Measurements from ENCODE around the gene TMSB4X. TPM values are rescaled to one million over a fixed set of nuclear protein-coding genes. Genes with fewer than 3 reads are reported as not detected.

TMSB4X gene
- total RNA-seq, 1 donor from 2014 or later = 4,388 TPM

DNA sequence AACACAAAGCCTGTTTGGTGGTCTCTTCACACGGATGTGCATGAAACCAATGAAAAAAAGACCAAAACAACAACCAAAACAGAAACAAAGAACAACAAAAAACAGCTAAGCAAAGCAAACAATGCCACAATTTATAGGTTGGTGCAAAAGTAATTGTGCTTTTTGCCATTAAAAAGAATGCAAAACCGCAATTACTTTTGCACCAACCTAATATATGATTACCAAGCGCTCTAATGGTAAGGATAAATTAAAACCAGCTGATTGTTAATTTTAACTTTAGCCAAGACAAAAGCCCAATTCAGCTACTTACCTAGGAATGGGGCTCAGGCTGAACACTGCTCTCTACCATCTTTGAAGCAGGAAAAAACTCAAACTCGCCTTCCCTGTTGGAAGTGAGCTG, 29.4 kb upstream of the TMSB4X start:
- H3K36me3 Mint-ChIP-seq (ENCODE audit: low read depth, unreplicated experiment) = no peaks in the 10 kb centered on the region
- H3K4me3 ChIP-seq (ENCODE audit: insufficient read depth, low read depth, low read length) = no peak overlapping the region
- H3K4me2 ChIP-seq (ENCODE audit: low read length) = no peak overlapping the region
- no peaks in the 10 kb centered on the region for H3K36me3 ChIP-seq (ENCODE audit: insufficient read depth, low read length)
- no peak overlapping the region for H3K9ac ChIP-seq (ENCODE audit: low read length)
- peaks cover 38% of the 10 kb centered on the region for H3K4me1 Mint-ChIP-seq (ENCODE audit: low read depth, unreplicated experiment)
- H3K27ac ChIP-seq (ENCODE audit: low read depth, low read length) = no peak overlapping the region
- no peak for FAIRE-seq
- H3K9me3 Mint-ChIP-seq (ENCODE audit: unreplicated experiment) = no peaks in the 10 kb centered on the region
- no peaks in the 10 kb centered on the region for H3K27me3 ChIP-seq (ENCODE audit: insufficient read depth, low read length)
- H4K20me1 ChIP-seq (ENCODE audit: insufficient read depth, low read length) = no peaks in the 10 kb centered on the region
- H3K9me3 ChIP-seq (ENCODE audit: insufficient read depth, low read depth, low read length) = no peaks in the 10 kb centered on the region
- H3K27me3 Mint-ChIP-seq (ENCODE audit: low read depth, unreplicated experiment) = no peaks in the 10 kb centered on the region
- peak overlapping the region; percentile 41 for H3K27ac Mint-ChIP-seq (ENCODE audit: unreplicated experiment)
- no peak for TF ChIP-seq EZH2 (IDR thresholded peaks at IDR 0.05; ENCODE audit: insufficient read depth, low read length)
- TF ChIP-seq, protein P1, sequence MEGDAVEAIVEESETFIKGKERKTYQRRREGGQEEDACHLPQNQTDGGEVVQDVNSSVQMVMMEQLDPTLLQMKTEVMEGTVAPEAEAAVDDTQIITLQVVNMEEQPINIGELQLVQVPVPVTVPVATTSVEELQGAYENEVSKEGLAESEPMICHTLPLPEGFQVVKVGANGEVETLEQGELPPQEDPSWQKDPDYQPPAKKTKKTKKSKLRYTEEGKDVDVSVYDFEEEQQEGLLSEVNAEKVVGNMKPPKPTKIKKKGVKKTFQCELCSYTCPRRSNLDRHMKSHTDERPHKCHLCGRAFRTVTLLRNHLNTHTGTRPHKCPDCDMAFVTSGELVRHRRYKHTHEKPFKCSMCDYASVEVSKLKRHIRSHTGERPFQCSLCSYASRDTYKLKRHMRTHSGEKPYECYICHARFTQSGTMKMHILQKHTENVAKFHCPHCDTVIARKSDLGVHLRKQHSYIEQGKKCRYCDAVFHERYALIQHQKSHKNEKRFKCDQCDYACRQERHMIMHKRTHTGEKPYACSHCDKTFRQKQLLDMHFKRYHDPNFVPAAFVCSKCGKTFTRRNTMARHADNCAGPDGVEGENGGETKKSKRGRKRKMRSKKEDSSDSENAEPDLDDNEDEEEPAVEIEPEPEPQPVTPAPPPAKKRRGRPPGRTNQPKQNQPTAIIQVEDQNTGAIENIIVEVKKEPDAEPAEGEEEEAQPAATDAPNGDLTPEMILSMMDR (IDR thresholded peaks at IDR 0.05; ENCODE audit: insufficient read depth, low read depth, low read length) = no peak
- H2AFZ ChIP-seq (ENCODE audit: low read depth, low read length) = no peak overlapping the region
- H3K4me1 ChIP-seq (ENCODE audit: insufficient read depth, low read length) = peaks cover 18% of the 10 kb centered on the region
- no peaks in the 10 kb centered on the region for H3K79me2 ChIP-seq (ENCODE audit: insufficient read depth, low read length)
- no peak overlapping the region for H3K4me3 Mint-ChIP-seq (ENCODE audit: unreplicated experiment)
- no peak for DNase-seq (ENCODE audit: low read depth)

- no peaks in the 10 kb centered on the region for H3K79me2 ChIP-seq (ENCODE audit: insufficient read depth, low read length)
- H3K27ac Mint-ChIP-seq (ENCODE audit: unreplicated experiment) = peak overlapping the region; percentile 96
- no peak overlapping the region for H3K4me3 ChIP-seq (ENCODE audit: insufficient read depth, low read depth, low read length)
- no peaks in the 10 kb centered on the region for H3K9me3 ChIP-seq (ENCODE audit: insufficient read depth, low read depth, low read length)
- no peak for TF ChIP-seq EZH2 (IDR thresholded peaks at IDR 0.05; ENCODE audit: insufficient read depth, low read length)
- TF ChIP-seq, protein P1 (IDR thresholded peaks at IDR 0.05; ENCODE audit: insufficient read depth, low read depth, low read length) = no peak
- no peaks in the 10 kb centered on the region for H3K9me3 Mint-ChIP-seq (ENCODE audit: unreplicated experiment)
- peak overlapping the region; percentile 86 for H3K27ac ChIP-seq (ENCODE audit: low read depth, low read length)
- no peaks in the 10 kb centered on the region for H3K27me3 ChIP-seq (ENCODE audit: insufficient read depth, low read length)
- no peak overlapping the region for H3K9ac ChIP-seq (ENCODE audit: low read length)
- no peaks in the 10 kb centered on the region for H3K36me3 Mint-ChIP-seq (ENCODE audit: low read depth, unreplicated experiment)
- H3K36me3 ChIP-seq (ENCODE audit: insufficient read depth, low read length) = no peaks in the 10 kb centered on the region
- H3K27me3 Mint-ChIP-seq (ENCODE audit: low read depth, unreplicated experiment) = no peaks in the 10 kb centered on the region
- no peak for DNase-seq (ENCODE audit: low read depth)
- H3K4me2 ChIP-seq (ENCODE audit: low read length) = no peak overlapping the region
- H2AFZ ChIP-seq (ENCODE audit: low read depth, low read length) = no peak overlapping the region
- no peak for FAIRE-seq
- H3K4me1 ChIP-seq (ENCODE audit: insufficient read depth, low read length) = peaks cover 21% of the 10 kb centered on the region
- H4K20me1 ChIP-seq (ENCODE audit: insufficient read depth, low read length) = no peaks in the 10 kb centered on the region
- H3K4me3 Mint-ChIP-seq (ENCODE audit: unreplicated experiment) = no peak overlapping the region
- peaks cover 44% of the 10 kb centered on the region for H3K4me1 Mint-ChIP-seq (ENCODE audit: low read depth, unreplicated experiment)
Observed at GRCh38 chrX:12946406-12946805, 28.5 kb upstream of the TMSB4X start.

DNA sequence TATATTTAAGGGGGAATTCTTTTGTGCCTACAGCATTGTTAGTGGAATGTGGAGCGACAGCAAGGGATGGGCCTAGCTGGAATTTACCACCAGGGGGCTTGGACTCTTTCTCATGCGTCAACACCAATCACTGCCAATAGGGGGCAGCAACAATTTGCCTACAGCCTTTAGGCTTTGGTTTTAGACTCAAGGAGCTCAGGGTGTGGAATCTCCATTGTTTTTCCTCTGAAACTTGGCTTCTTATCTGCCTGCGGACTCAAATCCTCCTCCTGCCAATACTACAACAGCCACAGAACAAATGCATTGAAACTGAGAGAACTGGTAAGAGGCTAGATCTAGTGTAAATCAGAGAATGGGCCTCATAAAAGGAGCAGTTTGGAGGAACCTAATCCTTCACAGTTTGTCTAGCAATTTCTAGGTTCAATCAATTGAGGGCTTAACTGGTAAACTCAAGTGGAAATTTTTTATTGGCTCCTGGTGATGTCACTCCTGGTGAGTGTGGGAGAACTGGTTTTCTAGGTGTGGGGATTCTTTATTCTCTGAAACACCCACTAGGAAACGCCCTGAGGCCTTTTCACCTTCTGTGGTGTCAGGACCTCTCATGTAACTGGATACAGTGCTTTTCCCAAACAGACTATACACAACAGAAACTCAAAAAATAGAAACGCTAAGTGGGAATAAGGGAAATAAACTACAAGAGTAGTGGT, 27.9 kb upstream of the TMSB4X start:
- H3K4me2 ChIP-seq (ENCODE audit: low read length) = peak overlapping the region; percentile 67
- FAIRE-seq (peak; percentile 43), DNase-seq (ENCODE audit: low read depth) (peak; percentile 71)
- H3K9ac ChIP-seq (ENCODE audit: low read length) = peak overlapping the region; percentile 76
- no peaks in the 10 kb centered on the region for H3K9me3 Mint-ChIP-seq (ENCODE audit: unreplicated experiment)
- H3K4me3 ChIP-seq (ENCODE audit: insufficient read depth, low read depth, low read length) = no peak overlapping the region
- H3K27me3 ChIP-seq (ENCODE audit: insufficient read depth, low read length) = no peaks in the 10 kb centered on the region
- H3K36me3 Mint-ChIP-seq (ENCODE audit: low read depth, unreplicated experiment) = no peaks in the 10 kb centered on the region
- H2AFZ ChIP-seq (ENCODE audit: low read depth, low read length) = peak overlapping the region; percentile 47
- H3K4me3 Mint-ChIP-seq (ENCODE audit: unreplicated experiment) = peak overlapping the region; percentile 73
- H3K4me1 Mint-ChIP-seq (ENCODE audit: low read depth, unreplicated experiment) = peaks cover 44% of the 10 kb centered on the region
- peaks cover 21% of the 10 kb centered on the region for H3K4me1 ChIP-seq (ENCODE audit: insufficient read depth, low read length)
- no peak for TF ChIP-seq EZH2 (IDR thresholded peaks at IDR 0.05; ENCODE audit: insufficient read depth, low read length)
- TF ChIP-seq, protein P1 (IDR thresholded peaks at IDR 0.05; ENCODE audit: insufficient read depth, low read depth, low read length) = peak; percentile 91
- H3K36me3 ChIP-seq (ENCODE audit: insufficient read depth, low read length) = no peaks in the 10 kb centered on the region
- H3K27me3 Mint-ChIP-seq (ENCODE audit: low read depth, unreplicated experiment) = no peaks in the 10 kb centered on the region
- no peaks in the 10 kb centered on the region for H3K9me3 ChIP-seq (ENCODE audit: insufficient read depth, low read depth, low read length)
- peak overlapping the region; percentile 96 for H3K27ac Mint-ChIP-seq (ENCODE audit: unreplicated experiment)
- H3K27ac ChIP-seq (ENCODE audit: low read depth, low read length) = peak overlapping the region; percentile 86
- no peaks in the 10 kb centered on the region for H4K20me1 ChIP-seq (ENCODE audit: insufficient read depth, low read length)
- no peaks in the 10 kb centered on the region for H3K79me2 ChIP-seq (ENCODE audit: insufficient read depth, low read length)

Measured in astrocyte (in vitro differentiated cells and primary cell).